Osteoblast (primary cell): ENCODE data around the gene APLP1. TPM values are rescaled to one million over a fixed set of nuclear protein-coding genes. Genes with fewer than 3 reads are reported as not detected.

Experiments
- DNase-seq: peaks from one replicate; pipeline ENCODE4 v3.0.0; 2011; ENCODE audit warnings: low spot score, mixed read lengths; ENCODE audit not compliant: insufficient read length; ENCODE audit errors: missing footprints
- H2AFZ ChIP-seq: 2 replicates; pipeline ENCODE4 v1.6.0; 2011; ENCODE audit warnings: mild to moderate bottlenecking, low read length
- H3K27ac ChIP-seq: 2 replicates; pipeline ENCODE4 v1.5.1; 2011; ENCODE audit warnings: mild to moderate bottlenecking, low read depth, low read length, moderate library complexity
- H3K27me3 ChIP-seq: 2 replicates; pipeline ENCODE4 v1.6.0; 2012; ENCODE audit warnings: mild to moderate bottlenecking, control low read depth, inconsistent platforms, low read length, moderate library complexity; ENCODE audit not compliant: insufficient read depth
- H3K36me3 ChIP-seq: 2 replicates; pipeline ENCODE4 v1.5.1; 2011; ENCODE audit warnings: mild to moderate bottlenecking, low read length, control low read depth, moderate library complexity; ENCODE audit not compliant: insufficient read depth
- H3K4me1 ChIP-seq: 2 replicates; pipeline ENCODE4 v1.5.1; 2011; ENCODE audit warnings: mild to moderate bottlenecking, low read length, control low read depth, moderate library complexity; ENCODE audit not compliant: insufficient read depth
- H3K4me2 ChIP-seq: 2 replicates; pipeline ENCODE4 v1.6.0; 2011; ENCODE audit warnings: mild to moderate bottlenecking, low read length; ENCODE audit not compliant: insufficient read depth
- H3K4me3 ChIP-seq: fragments of 200-600 bp; sonication (generic); 3 replicates; pipeline ENCODE4 v1.5.1; 2012; ENCODE audit warnings: mild to moderate bottlenecking, low read length, inconsistent platforms; ENCODE audit not compliant: insufficient read depth
- H3K79me2 ChIP-seq: 2 replicates; pipeline ENCODE4 v1.6.0; 2012; ENCODE audit warnings: mild to moderate bottlenecking, low read length, control low read depth, inconsistent platforms; ENCODE audit not compliant: insufficient read depth
- H3K9me3 ChIP-seq: 2 replicates; pipeline ENCODE4 v1.5.1; 2011; ENCODE audit warnings: low read depth, low read length, control low read depth
- H4K20me1 ChIP-seq: 2 replicates; pipeline ENCODE4 v1.6.0; 2012; ENCODE audit warnings: mild to moderate bottlenecking, low read length, control low read depth; ENCODE audit not compliant: insufficient read depth
- CTCF ChIP-seq: IDR thresholded peaks from 2 replicates; pipeline ENCODE4 v1.5.1; 2011; ENCODE audit warnings: mild to moderate bottlenecking, low read depth, low read length, moderate library complexity; ENCODE audit errors: extremely low read depth
- total RNA-seq: library from RNA; depleted of rRNA; stranded (reverse); fragments of >200 nt; gene quantifications from 2 replicates; pipeline ENCODE4 v1.2.3, GENCODE V29; 2012

Gene APLP1
- total RNA-seq, result 2.1 and 3.6 TPM in 2 replicates

GRCh38 chr19:35868172-35868822, at the start of gene APLP1:
TSS of gene APLP1 (plus strand) at chr19:35868574. CDS start at chr19:35868637, 63 bp downstream.
- Histone ChIP-seq H3K79me2 (no peaks in the 10 kb centered on the region), H3K4me3 (peak within 1 kb of the TSS; percentile 53), H3K4me2 (peak within 1 kb of the TSS; percentile 61), H3K36me3 (no peaks in the 10 kb centered on the region), H3K27ac (no peak within 1 kb of the TSS), H3K27me3 (peaks cover 18% of the 10 kb centered on the region), H2AFZ (no peak within 1 kb of the TSS), H3K4me1 (no peaks in the 10 kb centered on the region), H4K20me1 (no peaks in the 10 kb centered on the region), H3K9me3 (no peaks in the 10 kb centered on the region)
- no peak for TF ChIP-seq CTCF
- peak; percentile 94 for DNase-seq

GRCh38 chr19:35822579-35822978, 45.8 kb upstream of the APLP1 start:
- no peaks in the 10 kb centered on the region for H3K4me1 ChIP-seq
- H3K79me2 ChIP-seq, result no peaks in the 10 kb centered on the region
- H3K36me3 ChIP-seq, result no peaks in the 10 kb centered on the region
- DNase-seq, result no peak
- H3K27me3 ChIP-seq, result peaks cover 5% of the 10 kb centered on the region
- H4K20me1 ChIP-seq, result no peaks in the 10 kb centered on the region
- H3K27ac ChIP-seq, result no peak overlapping the region
- TF ChIP-seq CTCF, result no peak
- H2AFZ ChIP-seq, result no peak overlapping the region
- no peak overlapping the region for H3K4me2 ChIP-seq
- no peaks in the 10 kb centered on the region for H3K9me3 ChIP-seq
- H3K4me3 ChIP-seq, result no peak overlapping the region

GRCh38 chr19:35824150-35824549, 44.2 kb upstream of the APLP1 start:
- no peak overlapping the region for H3K4me2 ChIP-seq
- H3K27me3 ChIP-seq, result no peaks in the 10 kb centered on the region
- no peak overlapping the region for H3K27ac ChIP-seq
- no peak overlapping the region for H3K4me3 ChIP-seq
- H2AFZ ChIP-seq, result no peak overlapping the region
- no peaks in the 10 kb centered on the region for H3K79me2 ChIP-seq
- H4K20me1 ChIP-seq, result no peaks in the 10 kb centered on the region
- no peaks in the 10 kb centered on the region for H3K9me3 ChIP-seq
- no peaks in the 10 kb centered on the region for H3K4me1 ChIP-seq
- H3K36me3 ChIP-seq, result no peaks in the 10 kb centered on the region
- no peak for DNase-seq
- no peak for TF ChIP-seq CTCF

GRCh38 chr19:35828692-35829301, 39.6 kb upstream of the APLP1 start:
- no peak for TF ChIP-seq CTCF
- Histone ChIP-seq H3K9me3 (no peaks in the 10 kb centered on the region), H3K4me2 (no peak overlapping the region), H3K27me3 (no peaks in the 10 kb centered on the region), H3K27ac (no peak overlapping the region), H3K36me3 (no peaks in the 10 kb centered on the region), H4K20me1 (no peaks in the 10 kb centered on the region), H3K4me3 (no peak overlapping the region), H3K79me2 (no peaks in the 10 kb centered on the region), H2AFZ (no peak overlapping the region), H3K4me1 (no peaks in the 10 kb centered on the region)
- DNase-seq, result peak; percentile 95
